ENCODE results near the gene ANO3. TPM values are rescaled to one million over a fixed set of nuclear protein-coding genes. Genes with fewer than 3 reads are reported as not detected.

The ANO3 gene
- total and polyA plus RNA-seq, 2 donors (not counting 3 experiments of a cell fraction or from before 2014, with no cell fraction given): not detected

GRCh38 chr11:26410706-26411366 is 78.9 kb downstream of the ANO3 start:
- BruUV-seq (replicated peaks): no TSS peak
- no peaks in the 10 kb centered on the region for H3K79me2 ChIP-seq (ENCODE audit: control insufficient read depth, insufficient read depth, low read length)
- FAIRE-seq (no peak), DNase-seq (ENCODE audit: low read depth, low spot score) (no peak)
- H3K9ac ChIP-seq (replicated peaks; ENCODE audit: extremely low read depth, insufficient read depth, low read length): no peak overlapping the region
- no peak overlapping the region for H3K4me3 ChIP-seq (replicated peaks in 1 of 3; ENCODE audit: insufficient read depth in 1 of 3, low read depth in 1 of 3, low read length in 3 of 3)
- no peaks in the 10 kb centered on the region for H3K9me3 ChIP-seq (replicated peaks; ENCODE audit: control insufficient read depth, insufficient read depth, low read length)
- H3K27me3 ChIP-seq (ENCODE audit: control insufficient read depth in 2 of 2, insufficient read depth in 2 of 2, low read length in 2 of 2): no peaks in the 10 kb centered on the region
- no peaks in the 10 kb centered on the region for H3K36me3 ChIP-seq (ENCODE audit: control insufficient read depth in 2 of 2, extremely low read depth in 1 of 2, insufficient read depth in 2 of 2, low read length in 2 of 2)
- POLR2A ChIA-PET: no interaction called here
- no peaks in the 10 kb centered on the region for H4K20me1 ChIP-seq (replicated peaks; ENCODE audit: control insufficient read depth, extremely low read depth, insufficient read depth, low read length)
- dilution Hi-C loops (cut with MboI; ENCODE audit: extremely low pct_ligation_motif_present, low sequenced_read_pairs) (no loop called here), intact Hi-C loops (cut with micrococcal nuclease) (no loop called here)
- H3K9me1 ChIP-seq (replicated peaks; ENCODE audit: control insufficient read depth, extremely low read depth, insufficient read depth, low read length): no peaks in the 10 kb centered on the region
- H3K4me2 ChIP-seq (ENCODE audit: insufficient read depth, low read length): no peak overlapping the region
- TF ChIP-seq JUN (IDR thresholded peaks at IDR 0.05; ENCODE audit: borderline replicate concordance, insufficient read depth, insufficient read length, low read depth) (no peak), POLR2AphosphoS5 (IDR thresholded peaks at IDR 0.05; ENCODE audit: insufficient read depth, low read depth, low read length) (no peak), MYC (IDR thresholded peaks at IDR 0.05; ENCODE audit: low read depth, low read length) (no peak), CTCF (IDR thresholded peaks at IDR 0.05; ENCODE audit: extremely low read depth in 1 of 2, insufficient read depth in 1 of 2, low read depth in 1 of 2, low read length in 2 of 2) (no peak), POLR2A (IDR thresholded peaks at IDR 0.05; ENCODE audit: low read depth, low read length) (no peak), FOS (IDR thresholded peaks at IDR 0.05; ENCODE audit: borderline replicate concordance, insufficient read depth, low read length) (no peak), EZH2 (IDR thresholded peaks at IDR 0.05; ENCODE audit: borderline replicate concordance, low read depth, low read length, severe bottlenecking) (no peak), MAX (IDR thresholded peaks at IDR 0.05; ENCODE audit: insufficient read depth, insufficient read length) (no peak), GATA2 (IDR thresholded peaks at IDR 0.05; ENCODE audit: insufficient read depth, insufficient read length, low read depth, low read length) (no peak)
- CTCF ChIA-PET: no interaction called here
- no peak overlapping the region for H2AFZ ChIP-seq (ENCODE audit: low read depth, low read length)
- no peak overlapping the region for H3K27ac ChIP-seq (ENCODE audit: insufficient read depth, low read depth, low read length)
- no peaks in the 10 kb centered on the region for H3K4me1 ChIP-seq (ENCODE audit: control insufficient read depth, extremely low read depth, insufficient read depth, low read length)

Measured in endothelial cell of umbilical vein (primary cell).